Keratinocyte (primary cell): Measurements from ENCODE around the gene NOS3. TPM values are rescaled to one million over a fixed set of nuclear protein-coding genes. Genes with fewer than 3 reads are reported as not detected.

Experiments
- DNase-seq: peaks from one replicate; pipeline ENCODE4 v3.0.0-alpha.2; 2011; ENCODE audit warnings: low read depth, missing footprints, low spot score
- FAIRE-seq: peaks from 2 replicates; lab custom pipeline; 2011; peaks lifted over from hg19 to GRCh38; lab: Jason Lieb, UNC
- H2AFZ ChIP-seq: 2 replicates; pipeline ENCODE4 v1.6.0; 2012; ENCODE audit warnings: low read length, control low read depth, inconsistent platforms; ENCODE audit not compliant: control insufficient read depth
- H3K27ac ChIP-seq: 2 replicates; pipeline ENCODE4 v1.5.1; 2011; ENCODE audit warnings: low read length; ENCODE audit not compliant: control insufficient read depth, insufficient read depth
- H3K27me3 ChIP-seq: 3 replicates; pipeline ENCODE4 v1.6.0; 2011; ENCODE audit warnings: low read length; ENCODE audit not compliant: control insufficient read depth, insufficient read depth; ENCODE audit errors: extremely low read depth
- H3K36me3 ChIP-seq, 2 experiments: 2 replicates in 1 of 2; 3 replicates in 1 of 2; pipeline ENCODE4 v1.5.1; 2011; ENCODE audit warnings: low read length in 2 of 2, mild to moderate bottlenecking in 1 of 2; ENCODE audit not compliant: control insufficient read depth in 2 of 2, insufficient read depth in 2 of 2; ENCODE audit errors: extremely low read depth in 1 of 2
- H3K4me1 ChIP-seq: 3 replicates; pipeline ENCODE4 v1.5.1; 2011; ENCODE audit warnings: low read length; ENCODE audit not compliant: control insufficient read depth, insufficient read depth; ENCODE audit errors: extremely low read depth
- H3K4me2 ChIP-seq: 3 replicates; pipeline ENCODE4 v1.6.0; 2011; ENCODE audit warnings: low read depth, low read length; ENCODE audit not compliant: control insufficient read depth, insufficient read depth; ENCODE audit errors: extremely low read depth
- H3K4me3 ChIP-seq, 3 experiments: fragments of 200-600 bp in 1 of 3; sonication (generic) in 1 of 3; 2 replicates in 2 of 3; 3 replicates in 1 of 3; pipeline ENCODE4 v1.5.1; 2011 to 2016; ENCODE audit warnings: low read length in 3 of 3, mild to moderate bottlenecking in 3 of 3, control low read depth in 2 of 3, inconsistent platforms in 1 of 3, low read depth in 1 of 3, mixed read lengths in 1 of 3, mixed run types in 1 of 3, moderate library complexity in 1 of 3; ENCODE audit not compliant: control insufficient read depth in 2 of 3, insufficient read depth in 2 of 3; ENCODE audit errors: extremely low read depth in 1 of 3
- H3K79me2 ChIP-seq: 2 replicates; pipeline ENCODE4 v1.6.0; 2012; ENCODE audit warnings: low read length; ENCODE audit not compliant: control insufficient read depth, insufficient read depth
- H3K9ac ChIP-seq: 3 replicates; pipeline ENCODE4 v1.6.0; 2011; ENCODE audit warnings: low read length; ENCODE audit not compliant: control insufficient read depth, insufficient read depth; ENCODE audit errors: extremely low read depth
- H3K9me1 ChIP-seq: 3 replicates; pipeline ENCODE4 v1.6.0; 2011; ENCODE audit warnings: low read length; ENCODE audit not compliant: control insufficient read depth, insufficient read depth; ENCODE audit errors: extremely low read depth
- H3K9me3 ChIP-seq: 2 replicates; pipeline ENCODE4 v1.5.1; 2012; ENCODE audit warnings: low read depth, low read length; ENCODE audit not compliant: control insufficient read depth
- H4K20me1 ChIP-seq: 3 replicates; pipeline ENCODE4 v1.6.0; 2011; ENCODE audit warnings: low read length; ENCODE audit not compliant: control insufficient read depth, insufficient read depth; ENCODE audit errors: extremely low read depth
- EZH2 ChIP-seq: IDR thresholded peaks from one replicate; pipeline ENCODE4 v1.6.1; 2012; ENCODE audit warnings: inconsistent platforms, mild to moderate bottlenecking, low read length, moderate library complexity
- dilution Hi-C: fragments of 300-500 bp; cut with MboI; formaldehyde crosslinking; loops from one replicate; pipeline ENCODE4 v1.7.0; 2020; ENCODE audit warnings: low sequenced_read_pairs; ENCODE audit not compliant: extremely low pct_ligation_motif_present
- polyA plus RNA-seq, 5 experiments: library from polyadenylated mRNA; depleted of rRNA in 3 of 5; stranded (reverse) in 3 of 5; stranded (forward) in 1 of 5; unstranded in 1 of 5; fragments of >200 nt; gene quantifications; 1 replicate in 1 of 5; 2 replicates in 3 of 5; 3 replicates in 1 of 5; pipeline versions ENCODE4 v1.2.1 to v1.2.3, GENCODE V29; 2011 to 2012; ENCODE audit warnings: missing spikeins in 2 of 5, low read depth in 1 of 5, low replicate concordance in 1 of 5
- TF ChIP-seq, protein P1 (sequence below), 3 experiments: IDR thresholded peaks in 1 of 3; conservative IDR thresholded peaks in 1 of 3; optimal IDR thresholded peaks in 1 of 3; 2 replicates in 2 of 3; 3 replicates in 1 of 3; pipeline versions ENCODE3 to v1.5.1; 2011; ENCODE audit warnings: low read length in 3 of 3, mild to moderate bottlenecking in 3 of 3, moderate library complexity in 2 of 3, control low read depth in 1 of 3, inconsistent platforms in 1 of 3; ENCODE audit not compliant: insufficient read depth in 2 of 3; ENCODE audit errors: extremely low read depth in 1 of 3

NOS3 gene
- polyA plus RNA-seq, 1 donor (not counting 4 experiments of a cell fraction or from before 2014, with no cell fraction given) = 0.77 TPM

DNA sequence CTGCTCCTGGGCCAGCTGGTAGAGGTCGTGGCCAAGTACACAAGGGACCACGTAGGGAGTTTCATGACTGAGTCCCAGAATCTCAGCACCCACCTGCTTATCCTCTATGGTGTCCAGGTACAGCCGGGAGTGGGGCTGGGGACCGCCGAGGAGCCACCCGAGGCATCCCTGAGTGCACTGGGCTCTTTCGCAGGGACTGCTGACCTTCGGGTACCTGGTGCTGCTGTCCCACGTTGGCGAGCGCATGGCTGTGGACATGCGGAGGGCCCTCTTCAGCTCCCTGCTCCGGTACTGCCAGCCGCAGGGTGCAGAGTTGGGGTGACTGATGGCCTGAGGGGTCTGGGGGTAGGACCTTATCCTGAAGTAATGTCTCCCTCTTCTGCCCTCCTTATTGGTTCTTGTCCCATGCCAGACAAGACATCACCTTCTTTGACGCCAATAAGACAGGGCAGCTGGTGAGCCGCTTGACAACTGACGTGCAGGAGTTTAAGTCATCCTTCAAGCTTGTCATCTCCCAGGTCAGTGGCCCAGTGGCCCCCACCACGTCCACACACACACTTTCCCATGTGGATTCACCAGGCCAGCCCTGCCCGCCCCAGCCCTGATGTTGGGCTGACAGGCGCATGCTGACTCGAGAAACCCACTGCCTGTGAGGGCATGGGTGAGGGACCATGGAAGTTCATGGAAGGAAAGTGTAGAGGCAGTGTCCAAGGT is 43.7 kb downstream of the NOS3 start:
- Histone ChIP-seq H3K4me1 (peaks cover 8% of the 10 kb centered on the region), H3K4me2 (no peak overlapping the region), H3K79me2 (peaks cover 6% of the 10 kb centered on the region), H3K36me3 (peaks cover 26 to 34% of the 10 kb centered on the region in 2 experiments), H3K4me3 (no peak overlapping the region), H3K27ac (no peak overlapping the region), H4K20me1 (no peaks in the 10 kb centered on the region), H2AFZ (no peak overlapping the region), H3K9ac (no peak overlapping the region), H3K9me1 (peaks cover 2% of the 10 kb centered on the region), H3K27me3 (no peaks in the 10 kb centered on the region), H3K9me3 (no peaks in the 10 kb centered on the region)
- no peak for DNase-seq
- TF ChIP-seq, protein P1, sequence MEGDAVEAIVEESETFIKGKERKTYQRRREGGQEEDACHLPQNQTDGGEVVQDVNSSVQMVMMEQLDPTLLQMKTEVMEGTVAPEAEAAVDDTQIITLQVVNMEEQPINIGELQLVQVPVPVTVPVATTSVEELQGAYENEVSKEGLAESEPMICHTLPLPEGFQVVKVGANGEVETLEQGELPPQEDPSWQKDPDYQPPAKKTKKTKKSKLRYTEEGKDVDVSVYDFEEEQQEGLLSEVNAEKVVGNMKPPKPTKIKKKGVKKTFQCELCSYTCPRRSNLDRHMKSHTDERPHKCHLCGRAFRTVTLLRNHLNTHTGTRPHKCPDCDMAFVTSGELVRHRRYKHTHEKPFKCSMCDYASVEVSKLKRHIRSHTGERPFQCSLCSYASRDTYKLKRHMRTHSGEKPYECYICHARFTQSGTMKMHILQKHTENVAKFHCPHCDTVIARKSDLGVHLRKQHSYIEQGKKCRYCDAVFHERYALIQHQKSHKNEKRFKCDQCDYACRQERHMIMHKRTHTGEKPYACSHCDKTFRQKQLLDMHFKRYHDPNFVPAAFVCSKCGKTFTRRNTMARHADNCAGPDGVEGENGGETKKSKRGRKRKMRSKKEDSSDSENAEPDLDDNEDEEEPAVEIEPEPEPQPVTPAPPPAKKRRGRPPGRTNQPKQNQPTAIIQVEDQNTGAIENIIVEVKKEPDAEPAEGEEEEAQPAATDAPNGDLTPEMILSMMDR (optimal IDR thresholded peaks at IDR 0.05 in 1 of 3, IDR thresholded peaks at IDR 0.05 in 1 of 3, conservative IDR thresholded peaks at IDR 0.05 in 1 of 3; ENCODE audit: extremely low read depth in 1 of 3, insufficient read depth in 2 of 3, low read length in 3 of 3) = no peak
- TF ChIP-seq EZH2 = no peak
- dilution Hi-C loops = no loop called here
- no peak for FAIRE-seq

DNA sequence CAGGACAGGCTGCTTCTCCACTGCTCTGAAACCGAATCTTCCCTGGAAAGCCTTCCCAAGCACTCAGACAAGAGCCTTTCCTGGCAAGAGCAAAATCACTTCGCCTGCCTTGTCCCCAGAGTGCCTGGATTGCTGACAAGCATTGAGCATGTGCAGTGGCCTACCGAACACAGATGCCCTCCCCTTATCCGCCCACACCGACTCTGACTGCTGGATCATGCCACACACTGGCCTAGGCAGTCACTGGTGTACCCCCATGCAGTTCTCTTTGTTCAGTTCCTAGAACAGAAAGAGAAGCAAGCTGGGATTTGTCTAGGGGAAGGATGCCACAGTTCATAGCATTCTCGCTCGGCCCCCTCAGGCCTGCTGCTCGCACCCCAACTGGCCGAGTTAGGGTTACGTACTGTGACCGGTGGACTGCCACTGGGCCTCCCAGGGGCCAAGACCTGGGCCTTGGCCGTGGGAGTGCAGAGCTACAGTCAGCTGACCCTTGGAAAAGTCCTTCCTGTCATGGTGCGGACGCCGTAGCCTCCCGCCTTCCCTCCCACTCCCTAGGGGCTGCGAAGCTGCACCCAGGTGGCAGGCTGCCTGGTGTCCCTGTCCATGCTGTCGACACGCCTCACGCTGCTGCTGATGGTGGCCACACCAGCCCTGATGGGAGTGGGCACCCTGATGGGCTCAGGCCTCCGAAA is 44.4 kb downstream of the NOS3 start:
- peaks cover 26 to 37% of the 10 kb centered on the region in 2 experiments for H3K36me3 ChIP-seq
- no peak overlapping the region for H3K4me2 ChIP-seq

More for the DNA sequence above, 44.4 kb downstream of the NOS3 start:
- Histone ChIP-seq H3K27me3 (no peaks in the 10 kb centered on the region), H3K9me3 (no peaks in the 10 kb centered on the region), H2AFZ (no peak overlapping the region), H3K4me3 (no peak overlapping the region), H3K4me1 (peaks cover 8% of the 10 kb centered on the region), H3K79me2 (peaks cover 3% of the 10 kb centered on the region), H3K27ac (no peak overlapping the region), H3K9ac (no peak overlapping the region), H3K9me1 (peaks cover 2% of the 10 kb centered on the region), H4K20me1 (no peaks in the 10 kb centered on the region)
- DNase-seq (no peak), FAIRE-seq (no peak)
- dilution Hi-C loops = no loop called here
- TF ChIP-seq EZH2 = no peak
- TF ChIP-seq, protein P1 (optimal IDR thresholded peaks at IDR 0.05 in 1 of 3, IDR thresholded peaks at IDR 0.05 in 1 of 3, conservative IDR thresholded peaks at IDR 0.05 in 1 of 3; ENCODE audit: extremely low read depth in 1 of 3, insufficient read depth in 2 of 3, low read length in 3 of 3) = no peak
